GM23338 (cell line): ENCODE measurements around the gene KIF4A. TPM values are rescaled to one million over a fixed set of nuclear protein-coding genes. Genes with fewer than 3 reads are reported as not detected.

ENCODE experiments used
- ATAC-seq: fragments of 200-7000 bp; cut with Tn5 transposase; 3 replicates; pipeline ENCODE4 v1.9.1; 2020
- DNase-seq: peaks from one replicate; pipeline ENCODE4 v3.0.0-alpha.2; 2015; ENCODE audit warnings: low spot score
- H2AFZ ChIP-seq: fragments of 200-600 bp; sonication (generic); 2 replicates; pipeline ENCODE4 v1.8.0; 2016; ENCODE audit warnings: antibody characterized with exemption, mild to moderate bottlenecking, moderate library complexity
- H3F3A ChIP-seq: fragments of 200-600 bp; sonication (generic); replicated peaks from 2 replicates; pipeline ENCODE4 v1.8.0; 2017; ENCODE audit warnings: antibody characterized with exemption, mixed run types, low read depth
- H3K27ac ChIP-seq: fragments of 200-600 bp; sonication (generic); 2 replicates; pipeline ENCODE4 v1.6.1; 2016; ENCODE audit warnings: low read depth
- H3K27me3 ChIP-seq: fragments of 200-600 bp; sonication (generic); 2 replicates; pipeline ENCODE4 v1.8.0; 2016; ENCODE audit warnings: mild to moderate bottlenecking, mixed run types, moderate library complexity; ENCODE audit not compliant: insufficient read depth
- H3K36me3 ChIP-seq: fragments of 200-600 bp; sonication (generic); 2 replicates; pipeline ENCODE4 v1.8.0; 2016; ENCODE audit warnings: mild to moderate bottlenecking; ENCODE audit not compliant: insufficient read depth
- H3K4me1 ChIP-seq: fragments of 200-600 bp; sonication (generic); 2 replicates; pipeline ENCODE4 v1.8.0; 2016; ENCODE audit warnings: mild to moderate bottlenecking, moderate library complexity; ENCODE audit not compliant: insufficient read depth
- H3K4me2 ChIP-seq: fragments of 200-600 bp; sonication (generic); 2 replicates; pipeline ENCODE4 v1.7.1; 2017; ENCODE audit warnings: mixed run types
- H3K4me3 ChIP-seq: fragments of 200-600 bp; sonication (generic); 2 replicates; pipeline ENCODE4 v1.6.1; 2016; ENCODE audit warnings: mixed run types
- H3K79me2 ChIP-seq: fragments of 200-600 bp; sonication (generic); replicated peaks from 2 replicates; pipeline ENCODE4 v1.8.0; 2017; ENCODE audit warnings: mild to moderate bottlenecking; ENCODE audit not compliant: insufficient read depth
- H3K9me2 ChIP-seq: fragments of 200-600 bp; sonication (generic); 2 replicates; pipeline ENCODE4 v1.8.0; 2017; ENCODE audit not compliant: insufficient read depth
- H4K20me1 ChIP-seq: fragments of 200-600 bp; sonication (generic); replicated peaks from 2 replicates; pipeline ENCODE4 v1.8.0; 2017; ENCODE audit warnings: mild to moderate bottlenecking; ENCODE audit not compliant: insufficient read depth
- H3K27ac Mint-ChIP-seq: 2 replicates; pipeline ENCODE4 v1.8.0; 2020; ENCODE audit warnings: inconsistent platforms, mild to moderate bottlenecking, moderate library complexity, mixed read lengths
- H3K27me3 Mint-ChIP-seq: 3 replicates; pipeline ENCODE4 v1.8.0; 2022; ENCODE audit warnings: low read depth, mild to moderate bottlenecking, moderate library complexity, mixed read lengths, inconsistent platforms; ENCODE audit not compliant: insufficient read depth, poor library complexity
- H3K36me3 Mint-ChIP-seq: 3 replicates; pipeline ENCODE4 v1.8.0; 2021; ENCODE audit warnings: low read depth, mild to moderate bottlenecking, inconsistent platforms, moderate library complexity, mixed read lengths
- H3K4me1 Mint-ChIP-seq: 3 replicates; pipeline ENCODE4 v1.8.0; 2020; ENCODE audit warnings: mild to moderate bottlenecking, inconsistent platforms, mixed read lengths
- H3K4me3 Mint-ChIP-seq: 3 replicates; pipeline ENCODE4 v1.8.0; 2021; ENCODE audit warnings: moderate library complexity, mild to moderate bottlenecking, inconsistent platforms, mixed read lengths
- H3K9me3 Mint-ChIP-seq: 3 replicates; pipeline ENCODE4 v1.8.0; 2020; ENCODE audit warnings: moderate library complexity, mild to moderate bottlenecking, inconsistent platforms, mixed read lengths
- CREB1 ChIP-seq: fragments of 250-450 bp; sonication (Bioruptor Pico); IDR thresholded peaks from 2 replicates; pipeline ENCODE4 v1.5.0; 2020; ENCODE audit warnings: low read depth, mild to moderate bottlenecking, moderate library complexity
- CTCF ChIP-seq, 2 experiments: fragments of 200-600 bp in 1 of 2; sonication (generic) in 1 of 2; conservative IDR thresholded peaks; 2 replicates each; pipeline versions ENCODE4 v1.5.1 to v1.6.1; 2016 to 2017; ENCODE audit warnings: antibody characterized with exemption in 2 of 2, low read depth in 2 of 2, mild to moderate bottlenecking in 2 of 2, moderate library complexity in 1 of 2
- ETS1 ChIP-seq: IDR thresholded peaks from 2 replicates; pipeline ENCODE4 v1.6.1; 2016; ENCODE audit warnings: antibody characterized with exemption
- EZH2 ChIP-seq: fragments of 200-600 bp; sonication (generic); IDR thresholded peaks from one replicate; pipeline ENCODE4 v1.8.0; 2017; ENCODE audit warnings: antibody characterized with exemption, mild to moderate bottlenecking, low read depth; ENCODE audit not compliant: unreplicated experiment
- EZH2phosphoT487 ChIP-seq: fragments of 200-600 bp; sonication (generic); IDR thresholded peaks from one replicate; pipeline ENCODE4 v1.8.1; 2018; ENCODE audit warnings: antibody characterized with exemption; ENCODE audit not compliant: unreplicated experiment
- JUNB ChIP-seq: IDR thresholded peaks from one replicate; pipeline ENCODE4 v1.6.1; 2016; ENCODE audit warnings: antibody characterized with exemption; ENCODE audit not compliant: unreplicated experiment
- NANOG ChIP-seq: IDR thresholded peaks from 2 replicates; pipeline ENCODE4 v1.6.1; 2016; ENCODE audit warnings: antibody characterized with exemption, borderline replicate concordance
- POLR2AphosphoS5 ChIP-seq: IDR thresholded peaks from 2 replicates; pipeline ENCODE4 v1.6.1; 2016; ENCODE audit warnings: antibody characterized with exemption, low read depth
- REST ChIP-seq: IDR thresholded peaks from one replicate; pipeline ENCODE4 v1.6.1; 2018; ENCODE audit warnings: antibody characterized with exemption; ENCODE audit not compliant: unreplicated experiment
- STAT1 ChIP-seq: IDR thresholded peaks from one replicate; pipeline ENCODE4 v1.6.1; 2016; ENCODE audit warnings: antibody characterized with exemption; ENCODE audit not compliant: unreplicated experiment
- ZNF331 ChIP-seq: fragments of 250-450 bp; sonication (Bioruptor Pico); IDR thresholded peaks from 2 replicates; pipeline ENCODE4 v1.5.0; 2020; ENCODE audit warnings: low read depth, mild to moderate bottlenecking, moderate library complexity
- ZNF462 ChIP-seq: fragments of 250-450 bp; sonication (Bioruptor Pico); IDR thresholded peaks from 2 replicates; pipeline ENCODE4 v1.5.0; 2020; ENCODE audit warnings: mild to moderate bottlenecking, moderate library complexity
- polyA plus RNA-seq: library from polyadenylated mRNA; unstranded; fragments of >200 nt; fragmentation: Nextera tagmentation; extraction: Ambion mirVana; gene quantifications from 2 replicates; pipeline ENCODE4 v1.2.1, GENCODE V29; 2016
- total RNA-seq: library from RNA; depleted of rRNA; stranded (reverse); fragments of >200 nt; shearing (Covaris generic); gene quantifications from 2 replicates; pipeline ENCODE4 v1.2.3, GENCODE V29; 2014

KIF4A gene
- total and polyA plus RNA-seq, 2 experiments from 2014 or later, result 21.5 to 27.6 TPM

DNA sequence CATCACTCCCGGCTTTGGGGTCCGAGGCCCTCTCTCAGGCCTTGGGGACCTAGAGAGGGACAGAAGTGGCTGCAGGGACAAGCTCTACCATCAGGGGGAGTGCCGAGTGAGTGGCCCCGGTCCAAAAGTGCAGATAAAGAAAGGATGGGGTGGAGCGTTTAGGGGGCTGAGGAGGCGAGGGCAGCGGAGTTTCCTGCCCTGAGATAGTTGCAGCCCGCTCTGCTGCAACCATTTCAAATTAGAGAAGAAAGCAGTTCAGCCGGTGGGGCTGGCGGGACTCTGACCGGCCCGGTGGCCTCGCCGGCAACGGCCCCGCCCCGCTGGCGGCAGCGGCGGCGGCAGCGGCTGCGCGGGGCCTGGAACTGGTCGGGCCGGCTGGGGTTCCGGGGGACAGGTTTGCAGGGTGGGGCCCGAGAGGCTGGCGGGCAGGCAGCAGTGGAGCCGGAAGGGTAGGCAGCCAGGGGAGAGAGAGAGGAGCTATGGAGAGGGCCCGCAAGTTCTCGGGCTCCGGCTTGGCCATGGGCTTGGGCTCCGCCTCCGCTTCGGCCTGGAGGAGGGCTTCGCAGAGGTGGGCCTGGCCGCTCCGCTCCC lies 162.3 kb downstream of the KIF4A start:
- Mint-ChIP-seq H3K36me3 (peaks cover 9% of the 10 kb centered on the region), H3K4me1 (peaks cover 34% of the 10 kb centered on the region), H3K27ac (peak overlapping the region; percentile 92), H3K9me3 (no peaks in the 10 kb centered on the region; the same call in 2 of the 3 replicates), H3K27me3 (peaks cover 7% of the 10 kb centered on the region), H3K4me3 (peak overlapping the region; percentile 83)
- Histone ChIP-seq H3K36me3 (no peaks in the 10 kb centered on the region), H3K27me3 (no peaks in the 10 kb centered on the region), H4K20me1 (peaks cover 7% of the 10 kb centered on the region), H3K4me2 (peak overlapping the region; percentile 78), H3K27ac (no peak overlapping the region), H3K4me3 (peak overlapping the region; percentile 58), H3K79me2 (peaks cover 21% of the 10 kb centered on the region), H3F3A (no peaks in the 10 kb centered on the region), H2AFZ (peak overlapping the region; percentile 81; the same call in 1 of the 2 replicates), H3K9me2 (no peaks in the 10 kb centered on the region), H3K4me1 (peaks cover 17% of the 10 kb centered on the region; the same call in 1 of the 2 replicates)
- peak; percentile 20 for ATAC-seq
- peak; percentile 77 for DNase-seq
- no peak for TF ChIP-seq ETS1
- TF ChIP-seq ZNF462, result no peak
- TF ChIP-seq ZNF331 (CRISPR knock-in tag), result no peak
- peak; percentile 56 to 58 for TF ChIP-seq CTCF (conservative IDR thresholded peaks at IDR 0.05; ENCODE audit: low read depth in 2 of 2)
- 0 out of 2 replicates have a peak, but pooled peaks have one; percentile 23 for TF ChIP-seq POLR2AphosphoS5
- no peak for TF ChIP-seq EZH2phosphoT487
- TF ChIP-seq CREB1 (CRISPR knock-in tag), result no peak
- TF ChIP-seq NANOG, result no peak
- TF ChIP-seq STAT1, result no peak
- no peak for TF ChIP-seq REST
- TF ChIP-seq EZH2, result no peak
- TF ChIP-seq JUNB, result no peak
